CD4-positive, alpha-beta T cell (primary cell): ENCODE results near the gene EML3. TPM values are rescaled to one million over a fixed set of nuclear protein-coding genes. Genes with fewer than 3 reads are reported as not detected.

Experiments used
- ATAC-seq: fragments of 200-7000 bp; cut with Tn5 transposase; one replicate; pipeline ENCODE4 v1.10.0; 2022; ENCODE audit warnings: mild to moderate bottlenecking; ENCODE audit not compliant: poor library complexity
- CTCF ChIA-PET: fragments of 350-600 bp; sonication (Branson Sonifier 250); formaldehyde crosslinking; loops from one replicate; lab custom pipeline; 2021; ENCODE audit warnings: antibody characterized with exemption, inconsistent platforms; lab: Charles Lee
- POLR2A ChIA-PET: fragments of 350-600 bp; sonication (Branson Sonifier 250); formaldehyde crosslinking; loops from one replicate; lab custom pipeline; 2021; ENCODE audit warnings: antibody characterized with exemption, inconsistent platforms; lab: Charles Lee
- DNase-seq, 14 experiments: peaks; one replicate each; pipeline ENCODE4 v3.0.0-alpha.2; 2013 to 2020; ENCODE audit warnings: mixed read lengths in 2 of 14
- H3K27ac ChIP-seq, 2 donors: one replicate each; pipeline versions ENCODE4 v1.5.1 to v1.7.0; 2013; ENCODE audit warnings: low read length in 2 of 2, low read depth in 1 of 2, mild to moderate bottlenecking in 1 of 2
- H3K27me3 ChIP-seq, 2 experiments: 1 replicate in 1 of 2; 2 replicates in 1 of 2; pipeline versions ENCODE4 v1.6.1 to v1.7.0; 2013; ENCODE audit warnings: low read length in 2 of 2, control low read depth in 1 of 2, mild to moderate bottlenecking in 1 of 2, moderate library complexity in 1 of 2; ENCODE audit not compliant: insufficient read depth in 2 of 2, control insufficient read depth in 1 of 2
- H3K36me3 ChIP-seq: one replicate; pipeline ENCODE4 v1.6.1; 2013; ENCODE audit warnings: low read length, control low read depth; ENCODE audit not compliant: insufficient read depth
- H3K4me1 ChIP-seq: one replicate; pipeline ENCODE4 v1.6.1; 2013; ENCODE audit warnings: low read length, control low read depth; ENCODE audit not compliant: insufficient read depth
- H3K4me3 ChIP-seq: one replicate; pipeline ENCODE4 v1.5.1; 2013; ENCODE audit warnings: mild to moderate bottlenecking, low read length, moderate library complexity
- H3K9me3 ChIP-seq, 2 experiments: 1 replicate in 1 of 2; 2 replicates in 1 of 2; pipeline versions ENCODE4 v1.6.1 to v1.7.0; 2013; ENCODE audit warnings: low read length in 2 of 2, mild to moderate bottlenecking in 2 of 2, control low read depth in 1 of 2, moderate library complexity in 1 of 2; ENCODE audit not compliant: control insufficient read depth in 1 of 2, insufficient read depth in 1 of 2
- H3K27ac Mint-ChIP-seq: one replicate; pipeline ENCODE4 v1.8.0; 2020; ENCODE audit warnings: mixed read lengths
- H3K27me3 Mint-ChIP-seq: one replicate; pipeline ENCODE4 v1.8.0; 2021; ENCODE audit warnings: mixed read lengths
- H3K36me3 Mint-ChIP-seq: one replicate; pipeline ENCODE4 v1.8.0; 2021; ENCODE audit warnings: low read depth, mixed read lengths
- H3K4me1 Mint-ChIP-seq: one replicate; pipeline ENCODE4 v1.8.0; 2021; ENCODE audit warnings: low read depth, mixed read lengths
- H3K4me3 Mint-ChIP-seq: one replicate; pipeline ENCODE4 v1.8.0; 2020; ENCODE audit warnings: mild to moderate bottlenecking, mixed read lengths
- H3K9me3 Mint-ChIP-seq: one replicate; pipeline ENCODE4 v1.8.0; 2020; ENCODE audit warnings: mixed read lengths
- intact Hi-C, 2 experiments: fragments of 100-400 bp; cut with DNase I in 1 of 2; cut with micrococcal nuclease in 1 of 2; formaldehyde crosslinking; loops; one replicate each; pipeline versions ENCODE4 v1.15.1 to v1.9.0; 2023 to 2025; cut with DNase I, micrococcal nuclease
- total RNA-seq, 174 experiments: library from RNA in 2 of 174; stranded (reverse) in 2 of 174; gene quantifications; one replicate each; pipeline ENCODE4 v1.2.3 and lab custom pipeline; 2021 to 2026
- TF ChIP-seq, protein P1 (sequence below): fragments of 200-600 bp; IDR thresholded peaks from one replicate; pipeline ENCODE4 v1.8.0; 2022; ENCODE audit warnings: antibody characterized with exemption, mild to moderate bottlenecking

EML3 gene
- total RNA-seq, 2 experiments from 2014 or later, result 142 to 144 TPM

- TF ChIP-seq, protein P1, sequence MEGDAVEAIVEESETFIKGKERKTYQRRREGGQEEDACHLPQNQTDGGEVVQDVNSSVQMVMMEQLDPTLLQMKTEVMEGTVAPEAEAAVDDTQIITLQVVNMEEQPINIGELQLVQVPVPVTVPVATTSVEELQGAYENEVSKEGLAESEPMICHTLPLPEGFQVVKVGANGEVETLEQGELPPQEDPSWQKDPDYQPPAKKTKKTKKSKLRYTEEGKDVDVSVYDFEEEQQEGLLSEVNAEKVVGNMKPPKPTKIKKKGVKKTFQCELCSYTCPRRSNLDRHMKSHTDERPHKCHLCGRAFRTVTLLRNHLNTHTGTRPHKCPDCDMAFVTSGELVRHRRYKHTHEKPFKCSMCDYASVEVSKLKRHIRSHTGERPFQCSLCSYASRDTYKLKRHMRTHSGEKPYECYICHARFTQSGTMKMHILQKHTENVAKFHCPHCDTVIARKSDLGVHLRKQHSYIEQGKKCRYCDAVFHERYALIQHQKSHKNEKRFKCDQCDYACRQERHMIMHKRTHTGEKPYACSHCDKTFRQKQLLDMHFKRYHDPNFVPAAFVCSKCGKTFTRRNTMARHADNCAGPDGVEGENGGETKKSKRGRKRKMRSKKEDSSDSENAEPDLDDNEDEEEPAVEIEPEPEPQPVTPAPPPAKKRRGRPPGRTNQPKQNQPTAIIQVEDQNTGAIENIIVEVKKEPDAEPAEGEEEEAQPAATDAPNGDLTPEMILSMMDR, result no peak
- ChIA-PET POLR2A (interaction anchor here (0.7 to 2.5 kb wide), 6 partner anchors 12 to 246 kb away, joined by 3 to 16 read pairs (median 4); partner anchors contain the start of genes B3GAT3, TUT1 and UQCC3), CTCF (no interaction called here)
- H3K27me3 Mint-ChIP-seq, result no peaks in the 10 kb centered on the region
- H3K4me1 Mint-ChIP-seq, result peaks cover 41% of the 10 kb centered on the region
- H3K36me3 ChIP-seq, result peaks cover 71% of the 10 kb centered on the region
- H3K4me3 ChIP-seq, result no peak overlapping the region
- no peak for DNase-seq
- intact Hi-C loops, result loop anchor here in 1 of 2 experiments (10.0 kb wide), 1 partner anchor 156 kb away; the partner anchor contains the start of gene POLR2G
- H3K36me3 Mint-ChIP-seq, result peaks cover 58% of the 10 kb centered on the region
- H3K4me1 ChIP-seq, result peaks cover 52% of the 10 kb centered on the region
- H3K27ac ChIP-seq, result no peak overlapping the region
- H3K9me3 Mint-ChIP-seq, result no peaks in the 10 kb centered on the region
- H3K4me3 Mint-ChIP-seq, result peak overlapping the region; percentile 49
- H3K27ac Mint-ChIP-seq, result no peak overlapping the region
- H3K27me3 ChIP-seq, result no peaks in the 10 kb centered on the region
- no peak for ATAC-seq
- no peaks in the 10 kb centered on the region for H3K9me3 ChIP-seq
These were observed 3.8 kb downstream of the EML3 start for GRCh38 chr11:62608776-62609175.

GRCh38 chr11:62607714-62608113 is 4.9 kb downstream of the EML3 start:
- intact Hi-C loops, result loop anchor here in 1 of 2 experiments (10.0 kb wide), 1 partner anchor 157 kb away; the partner anchor contains the start of gene POLR2G
- ChIA-PET POLR2A (interaction anchor here (0.7 to 2.5 kb wide), 5 partner anchors 8 to 248 kb away, joined by 3 to 16 read pairs (median 4); partner anchors contain the start of gene TUT1), CTCF (no interaction called here)
- ATAC-seq (no peak), DNase-seq (peak in 2 of 14 experiments; percentile 53 to 66)
- no peaks in the 10 kb centered on the region for H3K27me3 ChIP-seq
- Mint-ChIP-seq H3K4me1 (peaks cover 50% of the 10 kb centered on the region), H3K27me3 (no peaks in the 10 kb centered on the region), H3K36me3 (peaks cover 63% of the 10 kb centered on the region), H3K9me3 (no peaks in the 10 kb centered on the region), H3K4me3 (peak overlapping the region; percentile 43), H3K27ac (no peak overlapping the region)
- peaks cover 47% of the 10 kb centered on the region for H3K4me1 ChIP-seq
- H3K36me3 ChIP-seq, result peaks cover 72% of the 10 kb centered on the region
- H3K27ac ChIP-seq, result no peak overlapping the region
- H3K4me3 ChIP-seq, result no peak overlapping the region
- TF ChIP-seq, protein P1, result no peak
- H3K9me3 ChIP-seq, result no peaks in the 10 kb centered on the region

- Histone ChIP-seq H3K27me3 (no peaks in the 10 kb centered on the region), H3K36me3 (peaks cover 69% of the 10 kb centered on the region), H3K4me3 (no peak overlapping the region), H3K4me1 (peaks cover 45% of the 10 kb centered on the region), H3K9me3 (no peaks in the 10 kb centered on the region), H3K27ac (no peak overlapping the region)
- peak overlapping the region; percentile 38 for H3K4me3 Mint-ChIP-seq
- CTCF ChIA-PET, result no interaction called here
- intact Hi-C loops, result loop anchor here in 1 of 2 experiments (10.0 kb wide), 1 partner anchor 159 kb away; the partner anchor contains the start of gene POLR2G
- POLR2A ChIA-PET, result interaction anchor here (0.5 to 1.1 kb wide), 4 partner anchors 13 to 59 kb away, joined by 3 to 5 read pairs (median 4); partner anchors contain the start of genes C11orf98, CSKMT and TUT1
- TF ChIP-seq, protein P1, result no peak
- ATAC-seq (no peak), DNase-seq (no peak)
- no peaks in the 10 kb centered on the region for H3K9me3 Mint-ChIP-seq
- H3K4me1 Mint-ChIP-seq, result peaks cover 46% of the 10 kb centered on the region
- H3K27me3 Mint-ChIP-seq, result no peaks in the 10 kb centered on the region
- no peak overlapping the region for H3K27ac Mint-ChIP-seq
- H3K36me3 Mint-ChIP-seq, result peaks cover 68% of the 10 kb centered on the region
These were observed 6.7 kb downstream of the EML3 start for GRCh38 chr11:62605902-62606301.
